ENCODE measurements around the gene C19orf33. TPM values are rescaled to one million over a fixed set of nuclear protein-coding genes. Genes with fewer than 3 reads are reported as not detected.

Gene C19orf33
- total and polyA plus RNA-seq, 2 of the 8 experiments (the other 6 are each of a cell fraction or from before 2014, with no cell fraction given), result 6.0 to 36.0 TPM

DNA sequence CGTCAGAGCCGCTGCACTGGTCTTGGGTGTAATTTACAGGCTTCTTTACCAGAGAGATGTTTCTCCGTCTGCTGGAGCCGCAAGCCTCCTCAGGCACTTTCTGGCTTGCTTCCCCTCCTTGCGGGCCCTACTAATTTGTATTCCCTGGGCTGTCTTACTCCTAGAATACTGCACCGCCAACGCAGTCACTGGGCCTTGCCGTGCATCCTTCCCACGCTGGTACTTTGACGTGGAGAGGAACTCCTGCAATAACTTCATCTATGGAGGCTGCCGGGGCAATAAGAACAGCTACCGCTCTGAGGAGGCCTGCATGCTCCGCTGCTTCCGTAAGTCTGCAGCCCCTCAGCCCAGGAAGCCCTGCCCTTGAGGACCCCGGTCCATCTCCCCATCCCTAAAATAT, 14.1 kb upstream of the C19orf33 start (continued):
- TF ChIP-seq CHD1 (IDR thresholded peaks at IDR 0.05; ENCODE audit: low read depth, low read length) (no peak), CEBPB (IDR thresholded peaks at IDR 0.05; ENCODE audit: low read depth, low read length) (no peak), FOSL1 (IDR thresholded peaks at IDR 0.05; ENCODE audit: insufficient read depth, low read depth, low read length) (no peak)

Data from H1 (cell line).